Large intestine (tissue), 12 donors: ENCODE results near the gene RSPO1. TPM values are rescaled to one million over a fixed set of nuclear protein-coding genes. Genes with fewer than 3 reads are reported as not detected.
"Not testable (repeated sequence)": the region's sequence is repeated elsewhere in the genome, so short reads cannot be mapped to it uniquely, and the experiment has no call there.

Experiments
- DNase-seq, 2 donors: peaks; one replicate each; pipeline versions ENCODE4 v3.0.0 to v3.0.0-alpha.2; 2013
- H3K27ac ChIP-seq: one replicate; pipeline ENCODE4 v1.5.1; 2013; ENCODE audit warnings: low read length
- H3K27me3 ChIP-seq: 2 replicates; pipeline ENCODE4 v1.6.1; 2013; ENCODE audit warnings: low read length; ENCODE audit not compliant: control insufficient read depth, insufficient read depth
- H3K36me3 ChIP-seq: 2 replicates; pipeline ENCODE4 v1.6.1; 2013; ENCODE audit warnings: low read length; ENCODE audit not compliant: control insufficient read depth, insufficient read depth
- H3K4me1 ChIP-seq: one replicate; pipeline ENCODE4 v1.6.1; 2013; ENCODE audit warnings: low read length; ENCODE audit not compliant: control insufficient read depth, insufficient read depth
- H3K4me3 ChIP-seq: one replicate; pipeline ENCODE4 v1.5.1; 2013; ENCODE audit warnings: low read length
- H3K9me3 ChIP-seq: one replicate; pipeline ENCODE4 v1.6.1; 2013; ENCODE audit warnings: mild to moderate bottlenecking, low read depth, low read length, moderate library complexity; ENCODE audit not compliant: control insufficient read depth
- WGBS: methylation state at CpG from one replicate; pipeline ENCODE4 v1.1.5; 2013; ENCODE audit warnings: low lambda C conversion rate; ENCODE audit not compliant: insufficient coverage; 5-methylcytosine and 5-hydroxymethylcytosine counted together
- long read RNA-seq, 11 donors: transcript quantifications; one replicate each; lab custom pipeline, GENCODE V29; 2026
- polyA plus RNA-seq: library from polyadenylated mRNA; unstranded; fragments of 120-200 nt; gene quantifications from one replicate; pipeline ENCODE4 v1.2.1, GENCODE V29; 2013

RSPO1 gene, protein sequence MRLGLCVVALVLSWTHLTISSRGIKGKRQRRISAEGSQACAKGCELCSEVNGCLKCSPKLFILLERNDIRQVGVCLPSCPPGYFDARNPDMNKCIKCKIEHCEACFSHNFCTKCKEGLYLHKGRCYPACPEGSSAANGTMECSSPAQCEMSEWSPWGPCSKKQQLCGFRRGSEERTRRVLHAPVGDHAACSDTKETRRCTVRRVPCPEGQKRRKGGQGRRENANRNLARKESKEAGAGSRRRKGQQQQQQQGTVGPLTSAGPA
- 2.2 TPM for polyA plus RNA-seq
- long read RNA-seq, donor 1 = 0 reads
- long read RNA-seq, donor 2, partial matches to known transcripts = 0 of 1 reads
- long read RNA-seq, donor 2, other reads (novel, unspliced or antisense) = 0 of 1 reads
- long read RNA-seq, donor 3 = 0 reads
- long read RNA-seq, donor 4 = 0 reads
- long read RNA-seq, donor 5 = 0 reads
- long read RNA-seq, donor 6 = 0 reads
- long read RNA-seq, donor 7 = 0 reads
- long read RNA-seq, donor 8, partial matches to known transcripts = 0 of 1 reads
- long read RNA-seq, donor 8, other reads (novel, unspliced or antisense) = 0 of 1 reads
- long read RNA-seq, donor 9, partial matches to known transcripts = 0 of 4 reads
- long read RNA-seq, donor 9, other reads (novel, unspliced or antisense) = 0 of 4 reads
- long read RNA-seq, donor 10 = 0 reads
- long read RNA-seq, donor 11, partial matches to known transcripts = 0 of 1 reads
- long read RNA-seq, donor 11, other reads (novel, unspliced or antisense) = 0 of 1 reads

DNA sequence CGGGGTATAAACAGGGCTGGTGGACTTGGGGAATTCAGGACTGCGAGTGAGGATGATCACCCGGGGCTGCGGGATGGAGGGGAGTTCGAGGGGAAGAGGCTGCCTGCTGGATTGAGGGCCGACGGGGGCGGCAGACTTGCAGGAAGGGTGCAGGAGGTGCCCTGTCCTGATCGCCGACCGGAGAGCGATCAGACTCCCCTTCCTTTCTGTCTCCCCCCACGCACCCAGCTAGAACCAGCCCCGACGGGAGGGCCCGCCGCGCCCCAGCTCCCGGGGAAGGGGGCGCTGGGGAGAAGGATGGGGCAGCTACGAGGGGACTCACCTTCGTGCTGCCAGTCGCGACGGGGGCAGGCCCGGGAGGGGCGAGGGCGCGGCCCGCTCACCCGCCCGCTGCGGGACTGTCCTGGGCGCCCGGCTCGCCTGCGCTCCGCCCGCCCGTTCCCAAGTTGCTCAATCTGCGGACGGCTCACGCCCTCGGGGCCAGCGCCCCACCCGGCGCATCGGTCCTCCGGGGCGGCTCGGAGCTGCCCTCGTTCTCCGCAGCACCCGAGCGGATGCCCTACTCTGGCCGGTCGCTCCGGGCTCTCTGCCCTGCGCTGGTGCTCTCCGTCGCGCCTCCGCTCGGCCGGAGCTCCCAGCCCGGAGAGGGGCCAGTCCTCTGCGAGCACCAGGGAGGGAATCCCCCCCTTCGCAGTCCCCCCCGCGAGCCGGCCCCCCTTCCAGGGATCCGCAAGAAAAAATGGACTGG is at the start of gene RSPO1:
RSPO1 (minus strand) TSS at position 649 of the 748 bp plus-strand sequence. CDS start 5,231 bp downstream, outside the sequence.
- H3K4me3 ChIP-seq = no peak within 1 kb of the TSS
- H3K9me3 ChIP-seq = no peaks in the 10 kb centered on the region
- WGBS = no CpG with 5 or more reads among the region's 72 CpGs

DNA sequence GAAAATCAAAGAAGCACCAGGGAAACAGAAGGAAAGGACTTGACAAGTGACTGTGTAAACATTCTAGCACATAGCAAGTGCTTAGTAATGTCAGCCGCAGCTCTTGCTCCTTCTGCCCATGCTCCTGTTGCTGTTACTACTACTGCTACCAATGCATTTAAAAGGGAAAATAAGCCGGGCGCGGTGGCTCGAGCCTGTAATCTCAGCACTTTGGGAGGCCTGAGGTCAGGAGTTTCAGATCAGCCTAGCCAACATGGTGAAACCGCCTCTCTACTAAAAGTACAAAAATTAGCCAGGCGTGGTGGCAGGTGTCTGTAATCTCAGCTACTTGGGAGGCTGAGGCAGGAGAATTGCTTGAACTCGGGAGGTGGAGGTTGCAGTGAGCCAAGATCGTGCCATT is 49.5 kb upstream of the RSPO1 start:
- H3K9me3 ChIP-seq, H3K27ac ChIP-seq, H3K4me3 ChIP-seq, H3K27me3 ChIP-seq, DNase-seq, H3K4me1 ChIP-seq: not testable (repeated sequence)
- 100% methylated on average over 1 of the region's 9 CpGs for WGBS
- H3K36me3 ChIP-seq = peaks cover 47% of the 10 kb centered on the region

More for the DNA sequence above, at the start of gene RSPO1:
- DNase-seq = peak; percentile 4 to 14
- H3K4me1 ChIP-seq = no peaks in the 10 kb centered on the region
- H3K36me3 ChIP-seq = no peaks in the 10 kb centered on the region
- peaks cover 92% of the 10 kb centered on the region for H3K27me3 ChIP-seq
- no peak within 1 kb of the TSS for H3K27ac ChIP-seq

DNA sequence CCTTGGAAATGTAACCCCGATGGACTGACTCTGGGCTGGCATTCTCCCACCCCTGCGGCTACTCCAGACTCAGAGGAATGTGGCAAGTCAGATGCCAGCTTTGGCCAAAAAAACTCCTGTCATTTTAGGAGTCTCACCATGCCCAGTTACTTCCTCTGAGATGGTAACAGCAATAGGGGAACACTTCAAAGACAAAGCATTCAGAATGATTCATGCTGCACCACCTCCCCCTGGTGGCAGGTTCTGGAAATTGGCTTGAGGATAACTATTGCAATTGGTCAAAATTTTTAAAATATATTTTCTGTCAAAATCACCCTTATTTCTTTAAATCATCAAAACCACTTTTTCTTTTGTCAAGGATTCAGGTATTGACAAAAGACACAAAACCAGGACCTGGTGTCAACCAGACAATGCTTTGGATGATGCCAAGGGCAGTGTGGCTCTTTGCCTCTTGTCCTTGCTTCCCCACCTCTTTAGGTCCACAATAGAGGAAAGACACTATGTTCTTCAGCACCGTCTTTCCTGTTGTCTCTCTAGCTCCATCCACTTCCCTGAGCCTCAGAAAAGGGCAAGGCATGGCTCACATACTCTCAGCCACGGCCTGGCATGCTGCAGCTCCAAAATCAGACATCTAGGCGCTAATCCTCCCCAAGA is 47.8 kb upstream of the RSPO1 start:
- H3K9me3 ChIP-seq = no peaks in the 10 kb centered on the region
- no peak overlapping the region for H3K27ac ChIP-seq
- no peaks in the 10 kb centered on the region for H3K27me3 ChIP-seq
- H3K4me1 ChIP-seq = no peaks in the 10 kb centered on the region
- H3K36me3 ChIP-seq = peaks cover 46% of the 10 kb centered on the region
- WGBS = no CpG with 5 or more reads among the region's 5 CpGs
- peak in 1 of 2 donors; percentile 29 for DNase-seq
- H3K4me3 ChIP-seq = no peak overlapping the region

DNA sequence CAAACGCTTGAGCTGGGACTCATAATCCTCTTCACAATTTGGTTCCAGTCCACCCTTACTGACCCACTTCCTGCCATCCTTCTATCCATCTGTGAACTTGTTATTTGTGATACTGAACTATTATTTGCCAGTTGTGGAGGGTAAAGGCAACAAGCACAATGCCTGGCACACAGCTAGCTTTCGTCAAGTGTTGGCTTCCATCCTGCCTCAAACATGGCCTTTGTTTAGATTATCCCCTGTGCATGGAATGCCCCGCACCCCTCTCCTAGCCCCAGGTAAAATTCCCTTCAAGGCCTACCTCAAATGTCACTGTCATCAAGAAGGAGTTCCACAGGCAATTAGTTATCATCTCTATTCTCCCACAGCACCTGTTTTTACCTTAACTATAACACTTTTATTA is 46.2 kb upstream of the RSPO1 start:
- H3K27me3 ChIP-seq = peaks cover 3% of the 10 kb centered on the region
- H3K4me3 ChIP-seq = no peak overlapping the region
- no peak overlapping the region for H3K27ac ChIP-seq
- DNase-seq = no peak
- H3K36me3 ChIP-seq = peaks cover 36% of the 10 kb centered on the region
- no CpG with 5 or more reads among the region's 3 CpGs for WGBS
- H3K9me3 ChIP-seq = no peaks in the 10 kb centered on the region
- no peaks in the 10 kb centered on the region for H3K4me1 ChIP-seq

DNA sequence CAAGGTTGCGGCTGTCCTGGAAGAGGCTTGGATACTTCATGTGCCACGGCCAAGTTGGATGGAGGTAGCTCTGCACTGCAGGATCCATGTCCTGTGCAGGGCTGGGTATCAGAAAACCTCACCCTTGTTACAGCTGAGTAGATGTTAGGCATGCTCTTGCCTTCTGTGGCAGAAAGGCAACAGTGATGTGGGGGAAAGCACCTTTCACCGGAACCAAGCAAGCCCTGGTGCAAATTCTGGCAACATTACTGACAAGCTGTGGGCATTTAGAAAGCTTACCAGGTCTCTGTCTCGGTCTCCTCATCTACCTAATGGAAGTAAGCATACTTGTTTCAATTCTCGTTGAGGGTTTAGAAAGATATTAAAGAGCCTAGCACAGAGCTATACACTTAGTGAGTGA is 43.1 kb upstream of the RSPO1 start:
- Histone ChIP-seq H3K36me3 (peaks cover 12% of the 10 kb centered on the region), H3K27ac (no peak overlapping the region), H3K4me1 (no peaks in the 10 kb centered on the region), H3K27me3 (peaks cover 8% of the 10 kb centered on the region), H3K9me3 (no peaks in the 10 kb centered on the region), H3K4me3 (no peak overlapping the region)
- no CpG with 5 or more reads among the region's 5 CpGs for WGBS
- no peak for DNase-seq

DNA sequence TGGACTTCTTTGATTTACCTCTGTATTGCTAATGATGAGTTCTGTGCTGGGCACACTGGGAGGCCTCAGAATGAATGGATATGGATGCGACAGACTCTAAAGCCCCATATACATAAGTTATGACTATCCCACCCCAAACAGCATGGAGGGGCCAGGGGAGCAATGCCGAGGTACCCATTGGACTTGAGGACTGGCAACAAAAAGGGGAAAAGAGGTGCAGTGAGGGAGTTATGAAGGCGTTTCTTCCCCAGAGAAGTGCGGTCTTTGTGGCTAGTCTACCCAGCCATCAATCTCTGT is 42.4 kb upstream of the RSPO1 start:
- no peaks in the 10 kb centered on the region for H3K4me1 ChIP-seq
- no CpG with 5 or more reads among the region's 4 CpGs for WGBS
- no peak for DNase-seq
- no peaks in the 10 kb centered on the region for H3K9me3 ChIP-seq
- H3K27ac ChIP-seq = no peak overlapping the region
- H3K4me3 ChIP-seq = no peak overlapping the region
- peaks cover 11% of the 10 kb centered on the region for H3K27me3 ChIP-seq
- H3K36me3 ChIP-seq = peaks cover 7% of the 10 kb centered on the region

DNA sequence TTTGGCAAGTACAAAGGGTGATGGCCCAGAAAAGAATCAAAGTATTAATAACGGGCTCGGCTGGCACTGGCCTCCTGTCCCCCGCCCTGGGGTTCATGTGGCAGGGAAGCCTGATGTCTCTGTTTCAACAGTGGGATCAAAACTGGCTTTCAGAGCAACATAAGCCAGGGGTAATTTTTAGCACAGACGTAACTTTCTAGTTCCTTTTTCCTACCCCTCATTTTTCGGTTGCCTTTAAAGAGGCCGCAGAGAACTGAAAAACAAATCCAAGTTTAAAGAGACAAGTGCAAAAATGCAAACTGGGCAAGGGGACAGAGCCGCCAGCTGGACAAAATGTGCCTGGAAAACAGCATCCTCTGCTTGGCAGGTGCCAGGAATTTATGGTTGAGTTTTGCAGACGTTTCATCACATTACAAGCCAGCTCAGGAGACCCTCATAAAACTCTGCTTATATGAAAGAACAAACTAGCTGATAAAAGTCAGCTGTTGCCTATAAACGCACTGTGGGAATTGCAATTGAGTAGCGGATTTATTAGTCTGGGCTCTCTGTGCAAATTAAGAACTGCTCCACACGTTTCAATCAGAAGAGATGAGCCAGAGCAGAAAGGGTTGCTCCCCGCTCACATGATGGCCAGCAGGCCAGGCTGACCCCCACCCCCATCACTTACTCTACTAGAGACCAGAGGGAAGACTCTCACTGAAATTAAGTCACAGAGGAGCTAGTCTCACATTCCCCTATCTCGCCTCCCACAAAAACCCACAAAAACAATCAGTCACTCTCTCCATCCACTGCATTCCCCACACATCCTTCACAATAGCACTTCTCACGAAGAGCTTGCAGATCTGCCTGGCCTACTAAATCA is 41.8 kb upstream of the RSPO1 start:
- DNase-seq = no peak
- no peak overlapping the region for H3K27ac ChIP-seq
- WGBS = 57% methylated on average over 4 of the region's 14 CpGs
- H3K4me3 ChIP-seq = no peak overlapping the region
- H3K9me3 ChIP-seq = no peaks in the 10 kb centered on the region
- no peaks in the 10 kb centered on the region for H3K4me1 ChIP-seq
- H3K36me3 ChIP-seq = peaks cover 4% of the 10 kb centered on the region
- H3K27me3 ChIP-seq = peaks cover 13% of the 10 kb centered on the region

DNA sequence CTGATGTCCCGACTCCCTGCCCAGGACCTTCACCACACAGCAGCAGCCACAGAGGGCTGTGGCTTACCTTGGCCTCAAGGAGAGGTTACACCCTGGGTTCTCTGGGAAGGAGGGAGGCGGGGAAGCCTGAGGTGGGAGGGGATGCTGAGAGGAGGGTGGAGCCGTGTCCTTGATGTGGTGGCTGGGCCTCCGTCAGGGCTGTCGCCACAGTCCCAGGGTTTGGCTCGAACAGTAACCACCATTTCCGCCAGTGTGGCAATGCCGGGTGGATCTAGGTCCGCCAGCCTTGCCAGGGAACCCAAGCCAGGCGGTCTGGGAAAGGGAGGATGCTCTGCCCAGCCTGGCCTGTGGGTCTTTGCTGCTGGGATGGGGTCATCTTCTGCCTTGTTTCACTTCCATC is 39.2 kb upstream of the RSPO1 start:
- Histone ChIP-seq H3K9me3 (no peaks in the 10 kb centered on the region), H3K4me1 (no peaks in the 10 kb centered on the region), H3K27me3 (peaks cover 14% of the 10 kb centered on the region), H3K36me3 (no peaks in the 10 kb centered on the region), H3K27ac (no peak overlapping the region), H3K4me3 (no peak overlapping the region)
- no peak for DNase-seq
- WGBS = no CpG with 5 or more reads among the region's 10 CpGs

DNA sequence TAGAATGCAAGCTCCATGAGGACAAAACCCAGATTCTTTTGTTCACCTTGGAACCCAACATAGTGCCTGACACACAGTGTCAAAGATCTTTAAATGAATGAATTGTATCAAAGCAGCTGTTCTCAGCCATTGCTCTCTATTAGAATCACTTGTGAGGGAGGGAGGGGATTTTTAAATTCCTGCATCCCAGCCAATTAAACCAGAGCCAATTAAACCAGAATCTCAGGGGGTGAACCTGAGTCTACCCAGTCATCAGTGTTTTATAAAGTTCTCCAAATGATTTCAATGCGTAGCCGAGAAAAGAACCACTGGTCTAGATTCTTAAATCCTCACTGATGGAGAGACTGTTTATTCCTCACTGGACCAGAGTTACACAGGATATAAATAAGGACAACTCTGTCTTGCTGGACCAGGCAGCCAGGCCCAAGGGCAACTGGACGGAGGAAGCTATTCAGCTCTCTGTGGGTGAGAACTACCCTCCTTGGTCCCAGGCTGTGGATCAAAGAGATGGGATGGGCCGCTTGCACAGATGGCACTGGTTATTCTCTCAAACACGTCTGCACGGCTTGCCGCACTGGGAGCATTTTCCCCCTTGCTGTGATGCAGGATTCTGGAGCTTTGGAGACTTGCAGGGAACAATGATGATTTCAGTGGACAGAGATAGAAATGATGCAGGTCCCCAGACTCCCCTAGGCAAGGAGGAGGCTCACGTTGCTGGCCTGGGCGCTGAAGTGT is 37.6 kb upstream of the RSPO1 start:
- H3K27me3 ChIP-seq = peaks cover 20% of the 10 kb centered on the region
- no peak overlapping the region for H3K27ac ChIP-seq
- no peak for DNase-seq
- no CpG with 5 or more reads among the region's 9 CpGs for WGBS
- H3K36me3 ChIP-seq = no peaks in the 10 kb centered on the region
- no peaks in the 10 kb centered on the region for H3K4me1 ChIP-seq
- H3K9me3 ChIP-seq = no peaks in the 10 kb centered on the region
- H3K4me3 ChIP-seq = no peak overlapping the region
